OCI-LY3 (cell line): ENCODE results near the gene RNU6-1.

Source experiments
- H2AFZ ChIP-seq: fragments of 200-600, 300-600 bp; shearing (Covaris generic); 2 replicates; pipeline ENCODE4 v1.6.0; 2014; ENCODE audit warnings: antibody characterized with exemption, low read depth, low read length
- H3K27ac ChIP-seq: fragments of 200-600, 300-600 bp; sonication (generic); 2 replicates; pipeline ENCODE4 v1.5.1; 2014; ENCODE audit warnings: mild to moderate bottlenecking, low read length, moderate library complexity, mixed read lengths
- H3K27me3 ChIP-seq: fragments of 200-600, 300-600 bp; sonication (generic); 2 replicates; pipeline ENCODE4 v1.6.1; 2014; ENCODE audit warnings: low read depth, low read length, mixed read lengths
- H3K36me3 ChIP-seq: fragments of 200-600, 300-600 bp; sonication (generic); replicated peaks from 2 replicates; pipeline ENCODE3; 2014; ENCODE audit warnings: low read depth, low read length, mixed read lengths
- H3K4me1 ChIP-seq: fragments of 300-600, 200-600 bp; sonication (generic); 2 replicates; pipeline ENCODE4 v1.6.1; 2014; ENCODE audit warnings: low read length, mixed read lengths
- H3K4me2 ChIP-seq: fragments of 200-600, 300-600 bp; sonication (generic); 2 replicates; pipeline ENCODE4 v1.6.1; 2014; ENCODE audit warnings: low read length, mixed read lengths
- H3K4me3 ChIP-seq: fragments of 300-600, 200-600 bp; sonication (generic); 2 replicates; pipeline ENCODE4 v1.5.1; 2014; ENCODE audit warnings: antibody characterized with exemption, mild to moderate bottlenecking, low read length, moderate library complexity
- H3K79me2 ChIP-seq: fragments of 300-600, 200-600 bp; shearing (Covaris generic); 2 replicates; pipeline ENCODE4 v1.6.1; 2014; ENCODE audit warnings: mild to moderate bottlenecking, low read length, mixed read lengths
- H3K9ac ChIP-seq: fragments of 300-600, 200-600 bp; shearing (Covaris generic); 2 replicates; pipeline ENCODE4 v1.6.0; 2014; ENCODE audit warnings: mild to moderate bottlenecking, low read length, moderate library complexity
- H3K9me3 ChIP-seq: fragments of 200-600, 300-600 bp; shearing (Covaris generic); 2 replicates; pipeline ENCODE4 v1.6.1; 2014; ENCODE audit warnings: low read length, mixed read lengths; ENCODE audit not compliant: insufficient read depth
- H4K20me1 ChIP-seq: fragments of 200-600, 300-600 bp; sonication (generic); 2 replicates; pipeline ENCODE4 v1.6.1; 2016; ENCODE audit warnings: low read length, mixed read lengths; ENCODE audit not compliant: insufficient read depth
- CTCF ChIP-seq: fragments of 200-600, 300-600 bp; sonication (generic); IDR thresholded peaks from 2 replicates; pipeline ENCODE4 v1.5.1; 2014; ENCODE audit warnings: antibody characterized with exemption, low read length, low read depth
- EZH2phosphoT487 ChIP-seq: fragments of 200-600 bp; shearing (Covaris generic); IDR thresholded peaks from 2 replicates; pipeline ENCODE4 v1.6.1; 2018; ENCODE audit warnings: antibody characterized with exemption, mixed run types, low read depth

The RNU6-1 gene

GRCh38 chr15:67801926-67802914, 37.6 kb downstream of the RNU6-1 start:
- TF ChIP-seq EZH2phosphoT487, result no peak
- no peaks in the 10 kb centered on the region for H4K20me1 ChIP-seq
- no peaks in the 10 kb centered on the region for H3K9me3 ChIP-seq
- H3K36me3 ChIP-seq, result no peaks in the 10 kb centered on the region
- H3K4me1 ChIP-seq, result no peaks in the 10 kb centered on the region; the same call in 1 of the 2 replicates
- H3K9ac ChIP-seq, result no peak overlapping the region
- no peaks in the 10 kb centered on the region for H3K27me3 ChIP-seq
- H3K4me2 ChIP-seq, result no peak overlapping the region
- H2AFZ ChIP-seq, result no peak overlapping the region
- no peak overlapping the region for H3K4me3 ChIP-seq
- H3K27ac ChIP-seq, result no peak overlapping the region
- no peaks in the 10 kb centered on the region for H3K79me2 ChIP-seq

GRCh38 chr15:67801142-67801541, 38.7 kb downstream of the RNU6-1 start:
- H3K4me3 ChIP-seq, result no peak overlapping the region
- H4K20me1 ChIP-seq, result no peaks in the 10 kb centered on the region
- H3K27ac ChIP-seq, result no peak overlapping the region
- H3K9ac ChIP-seq, result no peak overlapping the region
- no peak overlapping the region for H3K4me2 ChIP-seq
- H2AFZ ChIP-seq, result no peak overlapping the region
- no peaks in the 10 kb centered on the region; the same call in 1 of the 2 replicates for H3K4me1 ChIP-seq
- TF ChIP-seq EZH2phosphoT487, result no peak
- TF ChIP-seq CTCF, result no peak
- no peaks in the 10 kb centered on the region for H3K27me3 ChIP-seq
- H3K79me2 ChIP-seq, result no peaks in the 10 kb centered on the region
- H3K36me3 ChIP-seq, result no peaks in the 10 kb centered on the region
- no peaks in the 10 kb centered on the region for H3K9me3 ChIP-seq

- H3K4me2 ChIP-seq, result no peak overlapping the region
- no peaks in the 10 kb centered on the region for H3K4me1 ChIP-seq
- H3K4me3 ChIP-seq, result no peak overlapping the region
- H2AFZ ChIP-seq, result no peak overlapping the region
- no peaks in the 10 kb centered on the region for H3K36me3 ChIP-seq
- no peaks in the 10 kb centered on the region for H3K79me2 ChIP-seq
- no peak overlapping the region for H3K9ac ChIP-seq
- no peaks in the 10 kb centered on the region for H3K27me3 ChIP-seq
- H4K20me1 ChIP-seq, result no peaks in the 10 kb centered on the region
- H3K27ac ChIP-seq, result no peak overlapping the region
- TF ChIP-seq EZH2phosphoT487, result no peak
- TF ChIP-seq CTCF, result no peak
- H3K9me3 ChIP-seq, result no peaks in the 10 kb centered on the region
Measured at GRCh38 chr15:67799801-67800205, 40.0 kb downstream of the RNU6-1 start.

- no peak for TF ChIP-seq EZH2phosphoT487
- Histone ChIP-seq H2AFZ (no peak overlapping the region), H3K4me1 (no peaks in the 10 kb centered on the region), H3K27ac (no peak overlapping the region), H3K9me3 (no peaks in the 10 kb centered on the region), H4K20me1 (no peaks in the 10 kb centered on the region), H3K9ac (no peak overlapping the region), H3K4me2 (no peak overlapping the region), H3K4me3 (no peak overlapping the region), H3K36me3 (no peaks in the 10 kb centered on the region), H3K79me2 (no peaks in the 10 kb centered on the region), H3K27me3 (no peaks in the 10 kb centered on the region)
Measured at GRCh38 chr15:67796196-67797127, 43.4 kb downstream of the RNU6-1 start.
